K562 (cell line): Measurements from ENCODE around the gene FIGNL1. TPM values are rescaled to one million over a fixed set of nuclear protein-coding genes. Genes with fewer than 3 reads are reported as not detected.

Source experiments
- ATF4 ChIP-seq: fragments of 450-650 bp; formaldehyde crosslinking; IDR thresholded peaks from 2 replicates; pipeline ENCODE4 v1.4.0; 2022; ENCODE audit warnings: mild to moderate bottlenecking, moderate library complexity
- CEBPZ ChIP-seq: fragments of 150-350 bp; IDR thresholded peaks from 2 replicates; pipeline ENCODE4 v1.6.1; 2014; ENCODE audit warnings: low read depth, mild to moderate bottlenecking, low read length, borderline replicate concordance
- EGR1 ChIP-seq: fragments of 450-650 bp; conservative IDR thresholded peaks from 2 replicates; pipeline ENCODE4 v1.6.1; 2017; ENCODE audit warnings: mild to moderate bottlenecking
- JUND ChIP-seq, 2 experiments: IDR thresholded peaks; 2 replicates in 1 of 2; 3 replicates in 1 of 2; pipeline ENCODE4 v1.6.1; 2011; ENCODE audit warnings: borderline replicate concordance in 2 of 2, low read depth in 2 of 2, low read length in 2 of 2, improper control_type of control experiment in 1 of 2, missing biosample characterization in 1 of 2, missing genetic modification characterization in 1 of 2, missing genetic modification reagents in 1 of 2
- LCOR ChIP-seq: sonication (generic); formaldehyde crosslinking; IDR thresholded peaks from 2 replicates; pipeline ENCODE4 v1.8.0; 2022; ENCODE audit warnings: mild to moderate bottlenecking, missing genetic modification reagents
- MIER1 ChIP-seq: fragments of 450-650 bp; IDR thresholded peaks from 2 replicates; pipeline ENCODE4 v1.6.1; 2016; ENCODE audit warnings: antibody characterized with exemption, mild to moderate bottlenecking, low read depth
- PBX2 ChIP-seq, 2 experiments: IDR thresholded peaks in 1 of 2; conservative IDR thresholded peaks in 1 of 2; 2 replicates each; pipeline ENCODE4 v1.6.1; 2016; ENCODE audit warnings: low read depth in 2 of 2, mild to moderate bottlenecking in 1 of 2, missing compliant biosample characterization in 1 of 2, missing genetic modification characterization in 1 of 2, moderate library complexity in 1 of 2
- POLR2AphosphoS2 ChIP-seq: IDR thresholded peaks from 2 replicates; pipeline ENCODE4 v1.6.1; 2012; ENCODE audit warnings: low read length, improper control_type of control experiment
- RB1 ChIP-seq: fragments of 450-650 bp; IDR thresholded peaks from 2 replicates; pipeline ENCODE4 v1.6.1; 2017; ENCODE audit warnings: low read depth, mild to moderate bottlenecking
- TRIM28 ChIP-seq: fragments of 450-650 bp; IDR thresholded peaks from 2 replicates; pipeline ENCODE4 v1.6.1; 2017
- TSHZ1 ChIP-seq: fragments of 250-450 bp; sonication (Bioruptor Pico); IDR thresholded peaks from 2 replicates; pipeline ENCODE4 v1.4.0; 2020; ENCODE audit warnings: mild to moderate bottlenecking, moderate library complexity
- ZEB2 ChIP-seq: fragments of 450-650 bp; IDR thresholded peaks from 2 replicates; pipeline ENCODE4 v1.6.1; 2016
- ZKSCAN1 ChIP-seq: fragments of 150-350 bp; IDR thresholded peaks from 2 replicates; pipeline ENCODE4 v1.6.1; 2016; ENCODE audit warnings: low read depth, low read length
- ZNF551 ChIP-seq: fragments of 250-450 bp; sonication (Bioruptor Pico); IDR thresholded peaks from 2 replicates; pipeline ENCODE4 v1.5.0; 2021; ENCODE audit warnings: mild to moderate bottlenecking, moderate library complexity
- ZNF644 ChIP-seq: fragments of 200-800 bp; sonication (Bioruptor generic); IDR thresholded peaks from 2 replicates; pipeline ENCODE4 v1.6.1; 2016; ENCODE audit warnings: low read depth, missing genetic modification characterization, missing compliant biosample characterization
- ZNF830 ChIP-seq: fragments of 250-450 bp; sonication (Bioruptor Pico); IDR thresholded peaks from 2 replicates; pipeline ENCODE4 v1.5.0; 2021; ENCODE audit warnings: mild to moderate bottlenecking
- polyA plus RNA-seq, 8 experiments: library from polyadenylated mRNA; depleted of rRNA in 4 of 8; stranded (reverse) in 5 of 8; unstranded in 3 of 8; fragments of >200 nt; fragmentation: Nextera tagmentation in 2 of 8; fragmentation: Illumina TruSeq in 1 of 8; extraction: Ambion mirVana in 2 of 8; extraction: Trizol in 1 of 8; gene quantifications; 2 replicates each; pipeline versions ENCODE4 v1.2.1 to v1.2.3, GENCODE V29; 2011 to 2014; ENCODE audit warnings: inconsistent platforms in 1 of 8, missing spikeins in 1 of 8
- total RNA-seq, 7 experiments: library from RNA; depleted of rRNA in 6 of 7; stranded (reverse); fragments of >200 nt in 6 of 7; fragmentation: Illumina TruSeq in 2 of 7; extraction: Trizol in 2 of 7; gene quantifications; 2 replicates each; pipeline versions ENCODE4 v1.2.1 to v1.2.3, GENCODE V29; 2011 to 2021; ENCODE audit warnings: low replicate concordance in 1 of 7

The FIGNL1 gene
- total and polyA plus RNA-seq, 9 of the 15 experiments (the other 6 are each of a cell fraction or from before 2014, with no cell fraction given): 15.5 to 48.3 (median 27.6) TPM

- no peak for TF ChIP-seq CEBPZ
- TF ChIP-seq ZNF644 (tag): 0 out of 2 replicates have a peak, but pooled peaks have one; percentile 50
- TF ChIP-seq ZEB2: no peak
- TF ChIP-seq MIER1: no peak
- TF ChIP-seq POLR2AphosphoS2: no peak
- no peak for TF ChIP-seq PBX2 (CRISPR knock-in tag; IDR thresholded peaks at IDR 0.05; ENCODE audit: low read depth)
- TF ChIP-seq PBX2 (tag; conservative IDR thresholded peaks at IDR 0.05; ENCODE audit: low read depth): no peak
- TF ChIP-seq ZNF551 (CRISPR knock-in tag): no peak
- TF ChIP-seq TSHZ1: no peak
- peak; percentile 6; the same call in 1 of the 2 replicates for TF ChIP-seq ZKSCAN1
- TF ChIP-seq RB1: peak; percentile 97
- peak; percentile 97 for TF ChIP-seq EGR1
- no peak for TF ChIP-seq LCOR (CRISPR knock-in tag)
- peak; percentile 38; the same call in 1 of the 2 replicates for TF ChIP-seq ATF4 (CRISPR knock-in tag)
- no peak for TF ChIP-seq TRIM28
- peak; percentile 23; the same call in 1 of the 2 replicates for TF ChIP-seq JUND (IDR thresholded peaks at IDR 0.05; ENCODE audit: borderline replicate concordance, low read depth, low read length)
- no peak for TF ChIP-seq JUND (tag; IDR thresholded peaks at IDR 0.05; ENCODE audit: borderline replicate concordance, low read depth, low read length)
- no peak for TF ChIP-seq ZNF830 (CRISPR knock-in tag)
These were observed at the start of gene FIGNL1 (continued) for GRCh38 chr7:50449881-50450589.
